PC-9 (cell line): Measurements from ENCODE around the gene MAP3K20. TPM values are rescaled to one million over a fixed set of nuclear protein-coding genes. Genes with fewer than 3 reads are reported as not detected.

Source experiments
- BruUV-seq: library from RNA; stranded (reverse); fragments of 400-500 nt; replicated peaks from 2 replicates; lab custom pipeline; 2021; lab: Mats Ljungman, UMichigan
- CTCF ChIA-PET: fragments of 300-600 bp; sonication (Branson Sonifier 250); formaldehyde crosslinking; loops from one replicate; lab custom pipeline; 2022; ENCODE audit warnings: antibody characterized with exemption; lab: Charles Lee
- POLR2A ChIA-PET: fragments of 300-600 bp; sonication (Branson Sonifier 250); formaldehyde crosslinking; loops from one replicate; lab custom pipeline; 2022; ENCODE audit warnings: antibody characterized with exemption; ENCODE audit not compliant: unreplicated experiment; lab: Charles Lee
- DNase-seq, 2 experiments: peaks; one replicate each; pipeline versions ENCODE4 v3.0.0 to v3.0.0-alpha.2; 2015 to 2022; ENCODE audit warnings: mixed read lengths in 1 of 2
- H2AFZ ChIP-seq: fragments of 200-600 bp; sonication (generic); 2 replicates; pipeline ENCODE4 v1.8.1; 2017; ENCODE audit warnings: antibody characterized with exemption
- H3F3A ChIP-seq: fragments of 200-600 bp; sonication (generic); 2 replicates; pipeline ENCODE4 v1.8.1; 2017; ENCODE audit warnings: antibody characterized with exemption, mild to moderate bottlenecking, low read depth; ENCODE audit not compliant: insufficient read depth
- H3K27ac ChIP-seq: fragments of 200-600 bp; sonication (generic); 2 replicates; pipeline ENCODE4 v1.6.1; 2016; ENCODE audit warnings: mixed run types
- H3K27me3 ChIP-seq: fragments of 200-600 bp; sonication (generic); 2 replicates; pipeline ENCODE4 v1.6.1; 2016; ENCODE audit warnings: low read depth, mixed run types; ENCODE audit not compliant: insufficient read depth
- H3K36me3 ChIP-seq: fragments of 200-600 bp; sonication (generic); 2 replicates; pipeline ENCODE4 v1.6.1; 2016; ENCODE audit warnings: low read depth, mixed run types
- H3K4me1 ChIP-seq: fragments of 200-600 bp; sonication (generic); replicated peaks from 2 replicates; pipeline ENCODE4 v1.6.1; 2016; ENCODE audit warnings: mixed run types; ENCODE audit not compliant: insufficient read depth
- H3K4me2 ChIP-seq: fragments of 200-600 bp; sonication (generic); 2 replicates; pipeline ENCODE4 v1.6.1; 2017; ENCODE audit warnings: mixed run types
- H3K4me3 ChIP-seq: fragments of 200-600 bp; sonication (generic); 2 replicates; pipeline ENCODE4 v1.6.1; 2016; ENCODE audit warnings: mixed run types
- H3K79me2 ChIP-seq: fragments of 200-600 bp; sonication (generic); 2 replicates; pipeline ENCODE4 v1.6.1; 2017; ENCODE audit warnings: low read depth, mixed run types
- H3K9me2 ChIP-seq: fragments of 200-600 bp; sonication (generic); 2 replicates; pipeline ENCODE4 v1.8.1; 2017; ENCODE audit warnings: mild to moderate bottlenecking; ENCODE audit not compliant: insufficient read depth
- H3K9me3 ChIP-seq: fragments of 200-600 bp; sonication (generic); 2 replicates; pipeline ENCODE4 v1.8.1; 2016; ENCODE audit warnings: low read depth; ENCODE audit not compliant: insufficient read depth
- H4K20me1 ChIP-seq: fragments of 200-600 bp; sonication (generic); 2 replicates; pipeline ENCODE4 v1.8.1; 2017; ENCODE audit not compliant: insufficient read depth
- CTCF ChIP-seq: fragments of 200-600 bp; sonication (generic); conservative IDR thresholded peaks from 2 replicates; pipeline ENCODE4 v1.6.1; 2017; ENCODE audit warnings: mixed run types, antibody characterized with exemption, mild to moderate bottlenecking, moderate library complexity
- EZH2 ChIP-seq: fragments of 200-600 bp; sonication (generic); IDR thresholded peaks from 2 replicates; pipeline ENCODE4 v1.8.0; 2017; ENCODE audit warnings: antibody characterized with exemption, low read depth
- intact Hi-C: fragments of 100-400 bp; cut with micrococcal nuclease; formaldehyde crosslinking; loops from one replicate; pipeline ENCODE4 v1.10.0; 2022; ENCODE audit not compliant: unreplicated experiment
- total RNA-seq: library from RNA; stranded (reverse); gene quantifications from 2 replicates; pipeline ENCODE4 v1.2.3, GENCODE V29; 2021

The MAP3K20 gene
- total RNA-seq, 1 experiment from 2014 or later, result 58.5 TPM

DNA sequence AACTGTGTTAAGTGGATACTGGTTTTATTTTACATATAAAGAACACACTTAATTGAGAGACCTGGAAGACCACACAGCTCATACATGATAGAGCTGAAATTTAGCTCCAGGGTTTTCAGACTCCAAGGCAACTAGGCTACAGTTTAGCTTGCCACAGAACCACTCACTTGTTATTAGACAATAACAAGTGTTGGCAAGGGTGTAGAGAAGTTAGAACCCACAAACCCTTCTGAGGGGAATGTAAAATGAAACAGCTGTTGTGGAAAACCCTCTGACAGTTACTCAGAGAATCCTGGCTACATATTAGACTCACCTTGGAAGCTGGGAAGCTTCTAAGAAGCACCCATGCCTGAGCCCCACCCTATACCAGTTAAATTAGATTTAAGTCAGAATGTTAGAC lies 75.3 kb downstream of the MAP3K20 start:
- Histone ChIP-seq H2AFZ (no peak overlapping the region), H3K27me3 (no peaks in the 10 kb centered on the region), H3K36me3 (no peaks in the 10 kb centered on the region), H3F3A (peaks cover 33% of the 10 kb centered on the region), H3K27ac (peak overlapping the region; percentile 74), H3K9me2 (no peaks in the 10 kb centered on the region), H3K4me3 (no peak overlapping the region), H4K20me1 (no peaks in the 10 kb centered on the region), H3K9me3 (no peaks in the 10 kb centered on the region), H3K4me1 (peaks cover 26% of the 10 kb centered on the region), H3K4me2 (no peak overlapping the region), H3K79me2 (peaks cover 25% of the 10 kb centered on the region)
- POLR2A ChIA-PET, result interaction anchor here (0.7 kb wide), 1 partner anchor 1233 kb away, joined by 3 read pairs; no protein-coding TSS in a partner anchor
- TF ChIP-seq CTCF (no peak), EZH2 (no peak)
- intact Hi-C loops, result no loop called here
- CTCF ChIA-PET, result interaction anchor here (0.7 kb wide), 1 partner anchor 93 kb away, joined by 4 read pairs; no protein-coding TSS in a partner anchor
- DNase-seq, result no peak
- no TSS peak for BruUV-seq

- Histone ChIP-seq H3K4me2 (peak overlapping the region; percentile 34), H2AFZ (no peak overlapping the region), H3K36me3 (no peaks in the 10 kb centered on the region), H3K27me3 (no peaks in the 10 kb centered on the region), H3K79me2 (peaks cover 25% of the 10 kb centered on the region), H3K27ac (peak overlapping the region; percentile 74), H3K4me1 (peaks cover 26% of the 10 kb centered on the region), H3F3A (peaks cover 33% of the 10 kb centered on the region), H3K4me3 (no peak overlapping the region), H4K20me1 (no peaks in the 10 kb centered on the region), H3K9me2 (no peaks in the 10 kb centered on the region), H3K9me3 (no peaks in the 10 kb centered on the region)
- DNase-seq, result peak in 1 of 2 experiments; percentile 84
- ChIA-PET POLR2A (interaction anchor here (0.6 to 0.7 kb wide), 3 partner anchors 590 to 1233 kb away, joined by 3 to 4 read pairs (median 4); no protein-coding TSS in a partner anchor), CTCF (interaction anchor here (0.7 kb wide), 1 partner anchor 994 kb away, joined by 3 read pairs; no protein-coding TSS in a partner anchor)
- no peak for TF ChIP-seq CTCF
- TF ChIP-seq EZH2, result no peak
- no TSS peak for BruUV-seq
- intact Hi-C loops, result no loop called here
Observed at GRCh38 chr2:173151671-173152401, 76.2 kb downstream of the MAP3K20 start.

GRCh38 chr2:173153301-173153885 lies 77.7 kb downstream of the MAP3K20 start:
- no peaks in the 10 kb centered on the region for H3K36me3 ChIP-seq
- no peaks in the 10 kb centered on the region for H3K27me3 ChIP-seq
- peak overlapping the region; percentile 74 for H3K27ac ChIP-seq
- no peak for DNase-seq
- peaks cover 35% of the 10 kb centered on the region for H3K79me2 ChIP-seq
- H3F3A ChIP-seq, result peaks cover 38% of the 10 kb centered on the region
- ChIA-PET CTCF (interaction anchor here (0.6 kb wide), 1 partner anchor 9 kb away, joined by 4 read pairs; no protein-coding TSS in a partner anchor), POLR2A (no interaction called here)
- TF ChIP-seq EZH2 (no peak), CTCF (no peak)
- H3K4me2 ChIP-seq, result no peak overlapping the region
- H3K9me2 ChIP-seq, result no peaks in the 10 kb centered on the region
- no peak overlapping the region for H3K4me3 ChIP-seq
- H3K4me1 ChIP-seq, result peaks cover 31% of the 10 kb centered on the region
- no TSS peak for BruUV-seq
- no peaks in the 10 kb centered on the region for H4K20me1 ChIP-seq
- H2AFZ ChIP-seq, result no peak overlapping the region
- no peaks in the 10 kb centered on the region for H3K9me3 ChIP-seq
- intact Hi-C loops, result loop anchor here (1.0 kb wide), 1 partner anchor 26 kb away; no protein-coding TSS in a partner anchor
